Activated T-helper 1 cell treated with anti-CD3 and anti-CD28 coated beads, Interleukin-12 subunit alpha, Interleukin-12 subunit beta, Interleukin-2, Interleukin-4 antibody, amounts not matched to agents 30 ng/mL and 10 ng/mL and 1 ng/mL, durations not matched to agents 14 hours and 24 hours and 36 hours (primary cell): ENCODE measurements around the gene CCDC85C. TPM values are rescaled to one million over a fixed set of nuclear protein-coding genes. Genes with fewer than 3 reads are reported as not detected.

Source experiments
- DNase-seq: peaks from one replicate; pipeline ENCODE4 v3.0.0; 2021; ENCODE audit warnings: low spot score
- H3K27ac Mint-ChIP-seq: one replicate; pipeline ENCODE4 v1.8.0; 2021; ENCODE audit warnings: mild to moderate bottlenecking, mixed read lengths
- H3K27me3 Mint-ChIP-seq: one replicate; pipeline ENCODE4 v1.8.0; 2022; ENCODE audit warnings: mild to moderate bottlenecking, moderate library complexity, mixed read lengths; ENCODE audit not compliant: insufficient read depth
- H3K36me3 Mint-ChIP-seq: one replicate; pipeline ENCODE4 v1.8.0; 2021; ENCODE audit warnings: low read depth, mixed read lengths
- H3K4me1 Mint-ChIP-seq: one replicate; pipeline ENCODE4 v1.8.0; 2021; ENCODE audit warnings: low read depth, mixed read lengths
- H3K4me3 Mint-ChIP-seq: one replicate; pipeline ENCODE4 v1.8.0; 2021; ENCODE audit warnings: mild to moderate bottlenecking, moderate library complexity, mixed read lengths
- H3K9me3 Mint-ChIP-seq: one replicate; pipeline ENCODE4 v1.8.0; 2021; ENCODE audit warnings: mixed read lengths
- intact Hi-C: fragments of 100-400 bp; cut with micrococcal nuclease; formaldehyde crosslinking; loops from one replicate; pipeline ENCODE4 v1.15.1; 2024
- total RNA-seq: library from RNA; stranded (reverse); gene quantifications from 2 replicates; pipeline ENCODE4 v1.2.3, GENCODE V29; 2022

CCDC85C gene
- total RNA-seq, 1 donor from 2014 or later: 7.4 TPM

DNA sequence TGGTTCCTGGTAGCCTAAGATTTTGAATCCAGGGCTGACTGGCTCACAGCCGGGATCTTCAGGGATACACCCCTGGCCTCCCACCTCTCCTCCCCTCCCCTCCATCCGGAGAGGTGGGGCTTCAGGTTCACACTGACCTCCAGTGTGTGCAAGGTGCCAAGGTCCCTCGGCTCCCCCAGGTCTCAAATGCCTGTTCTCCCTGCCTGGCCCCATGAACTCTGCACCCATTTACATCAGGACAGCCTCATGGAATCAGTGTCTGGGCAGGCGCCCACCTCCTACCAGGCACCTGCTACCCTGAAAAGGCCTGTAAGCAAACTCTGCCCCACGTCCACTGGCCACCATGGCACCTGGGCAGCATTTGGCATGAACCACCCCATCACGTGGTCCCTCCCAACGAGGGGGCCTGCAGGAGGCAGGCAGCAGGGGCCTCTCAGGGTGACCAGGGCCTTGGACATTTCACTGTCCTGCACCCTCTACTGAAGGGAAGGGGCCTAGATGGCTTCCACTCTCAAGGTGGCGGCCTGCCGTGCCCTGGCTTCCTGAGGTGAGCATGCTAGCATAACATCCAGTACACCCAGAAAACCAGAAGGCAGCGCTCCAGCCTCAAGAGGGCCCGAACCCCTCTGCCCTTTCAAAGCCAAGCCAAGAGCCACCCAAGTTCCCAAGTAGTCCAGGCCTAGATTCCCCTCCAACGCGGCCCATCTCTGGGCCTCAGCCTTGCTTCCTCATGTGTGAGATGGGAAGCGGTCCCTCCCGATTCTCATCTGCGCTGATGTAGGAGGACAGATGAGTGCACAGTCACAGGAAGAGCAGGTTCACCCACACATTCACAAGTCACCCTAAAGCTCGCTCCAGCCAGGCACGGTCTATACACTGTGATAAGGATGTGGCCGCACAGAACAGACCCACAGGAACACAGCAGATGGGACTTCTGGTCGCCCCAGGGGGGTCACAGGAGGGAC, 37.3 kb downstream of the CCDC85C start:
- no peaks in the 10 kb centered on the region for H3K27me3 Mint-ChIP-seq
- no peaks in the 10 kb centered on the region for H3K36me3 Mint-ChIP-seq
- no peak for DNase-seq
- H3K27ac Mint-ChIP-seq: no peak overlapping the region
- H3K4me1 Mint-ChIP-seq: no peaks in the 10 kb centered on the region
- intact Hi-C loops: no loop called here
- no peak overlapping the region for H3K4me3 Mint-ChIP-seq
- no peaks in the 10 kb centered on the region for H3K9me3 Mint-ChIP-seq

DNA sequence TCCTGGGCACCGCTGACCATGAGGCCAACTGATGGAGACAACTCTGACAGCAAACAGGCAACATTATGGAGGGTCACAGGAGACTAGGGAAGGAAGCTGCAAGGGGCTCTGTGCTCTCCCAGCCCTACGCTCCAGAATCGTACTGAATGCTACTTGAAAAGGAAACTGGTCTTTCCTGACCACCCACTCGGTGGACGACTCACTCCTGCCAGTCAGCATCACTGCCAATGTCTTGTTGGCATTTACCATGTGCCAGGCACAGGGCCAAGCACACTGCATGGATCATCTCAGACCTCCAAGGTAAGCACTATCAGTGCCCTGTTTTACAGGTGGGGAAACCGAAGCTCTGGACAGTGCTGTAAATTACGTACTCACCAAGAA, 38.0 kb downstream of the CCDC85C start:
- no peak overlapping the region for H3K4me3 Mint-ChIP-seq
- no peaks in the 10 kb centered on the region for H3K4me1 Mint-ChIP-seq
- H3K27me3 Mint-ChIP-seq: no peaks in the 10 kb centered on the region
- H3K36me3 Mint-ChIP-seq: no peaks in the 10 kb centered on the region
- intact Hi-C loops: no loop called here
- H3K27ac Mint-ChIP-seq: no peak overlapping the region
- no peaks in the 10 kb centered on the region for H3K9me3 Mint-ChIP-seq
- DNase-seq: no peak

DNA sequence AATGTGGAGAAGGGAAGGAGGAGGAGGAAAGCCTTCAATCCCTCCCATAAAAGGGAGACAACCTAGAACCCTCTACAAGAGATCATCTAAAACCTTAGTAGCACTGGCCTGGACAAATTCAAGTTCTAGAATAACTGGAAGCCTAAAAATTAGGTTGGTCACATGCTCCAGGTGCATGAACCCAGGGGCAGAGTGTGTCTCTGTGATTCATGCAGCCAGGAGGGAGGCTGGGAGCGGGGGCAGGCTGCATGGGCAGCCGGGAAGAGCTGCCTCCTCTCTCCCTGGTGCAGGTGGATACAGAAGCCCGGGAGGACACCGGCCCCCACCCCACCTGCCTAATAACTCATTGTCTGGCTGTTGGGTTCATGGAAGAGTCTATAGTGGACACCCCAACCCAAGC, 38.6 kb downstream of the CCDC85C start:
- intact Hi-C loops: no loop called here
- H3K27me3 Mint-ChIP-seq: no peaks in the 10 kb centered on the region
- H3K36me3 Mint-ChIP-seq: no peaks in the 10 kb centered on the region
- H3K4me3 Mint-ChIP-seq: no peak overlapping the region
- H3K4me1 Mint-ChIP-seq: no peaks in the 10 kb centered on the region
- H3K9me3 Mint-ChIP-seq: no peaks in the 10 kb centered on the region
- no peak overlapping the region for H3K27ac Mint-ChIP-seq
- no peak for DNase-seq

DNA sequence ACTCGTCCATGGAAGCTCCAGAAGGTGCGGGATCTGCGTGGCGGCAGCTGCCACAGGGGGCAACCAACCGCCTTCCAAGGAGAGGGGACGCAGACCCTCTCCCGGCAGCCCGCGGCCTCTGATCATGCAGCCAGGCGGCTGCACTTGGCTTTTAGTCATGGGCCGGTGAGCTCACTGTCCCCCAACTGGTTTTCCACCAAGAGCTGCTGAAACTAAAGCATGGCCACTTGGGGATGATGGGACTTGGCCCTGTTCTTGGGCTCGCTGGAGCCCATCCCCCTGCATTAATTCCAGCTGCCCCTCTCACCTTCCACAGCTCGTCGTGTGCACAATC, 39.1 kb downstream of the CCDC85C start:
- H3K9me3 Mint-ChIP-seq: no peaks in the 10 kb centered on the region

DNA sequence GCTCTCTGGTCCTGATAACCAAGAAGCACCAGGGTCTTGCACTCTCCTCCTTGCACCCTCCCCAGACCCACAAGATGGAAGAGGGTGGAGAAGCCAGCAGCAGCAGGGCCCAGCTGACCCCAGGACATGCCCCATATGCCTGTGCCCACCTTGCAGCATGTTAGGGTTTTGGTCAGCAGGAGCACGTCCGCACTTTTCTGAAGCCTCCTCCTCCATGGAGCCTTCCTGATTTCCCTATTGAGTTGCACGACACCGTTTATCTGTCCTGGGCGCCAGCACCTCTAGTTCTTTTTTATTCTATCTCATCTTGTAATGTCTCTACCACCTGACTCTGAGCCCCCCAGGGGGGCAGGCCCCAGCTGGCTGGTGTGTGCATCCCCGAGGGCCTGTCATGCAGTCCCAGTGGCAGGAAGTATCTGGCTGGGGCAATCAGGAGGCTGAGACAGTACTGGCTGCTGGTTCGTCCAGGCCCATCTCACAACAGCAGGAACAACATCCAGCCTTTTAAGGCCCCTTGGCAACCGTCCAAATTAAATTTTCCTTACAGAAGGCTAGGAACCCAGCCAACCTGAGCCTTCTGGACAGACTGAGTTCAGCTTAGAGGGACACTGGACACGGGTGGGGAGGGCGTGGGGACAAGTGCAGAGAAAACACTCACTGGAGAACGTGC, 39.6 kb downstream of the CCDC85C start:
- no peak for DNase-seq
- Mint-ChIP-seq H3K4me1 (no peaks in the 10 kb centered on the region), H3K9me3 (no peaks in the 10 kb centered on the region), H3K27me3 (no peaks in the 10 kb centered on the region), H3K36me3 (no peaks in the 10 kb centered on the region), H3K27ac (no peak overlapping the region), H3K4me3 (no peak overlapping the region)
- intact Hi-C loops: no loop called here

More for the DNA sequence above, 39.1 kb downstream of the CCDC85C start:
- no peaks in the 10 kb centered on the region for H3K27me3 Mint-ChIP-seq
- no peak for DNase-seq
- H3K27ac Mint-ChIP-seq: no peak overlapping the region
- no peaks in the 10 kb centered on the region for H3K36me3 Mint-ChIP-seq
- intact Hi-C loops: no loop called here
- no peak overlapping the region for H3K4me3 Mint-ChIP-seq
- H3K4me1 Mint-ChIP-seq: no peaks in the 10 kb centered on the region

DNA sequence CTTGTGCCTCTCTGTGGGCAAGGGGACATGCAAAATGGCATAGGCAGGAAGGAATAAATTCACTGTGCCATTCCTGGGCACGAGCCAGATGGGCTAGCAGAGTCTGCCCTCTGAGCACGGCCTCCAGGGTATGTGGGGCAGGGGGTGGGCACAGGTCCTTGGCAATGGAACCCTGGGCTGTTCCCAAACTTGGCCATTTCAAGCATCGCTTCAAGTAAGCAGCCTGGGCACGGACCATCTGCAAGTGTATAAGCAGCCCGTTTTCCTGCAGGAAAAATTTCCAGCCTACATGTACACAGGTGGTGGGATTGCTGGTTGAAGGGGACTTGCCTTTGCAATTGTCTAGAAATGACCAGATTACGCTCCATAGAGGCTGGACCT, 40.3 kb downstream of the CCDC85C start:
- Mint-ChIP-seq H3K9me3 (no peaks in the 10 kb centered on the region), H3K4me3 (no peak overlapping the region), H3K27me3 (no peaks in the 10 kb centered on the region)

DNA sequence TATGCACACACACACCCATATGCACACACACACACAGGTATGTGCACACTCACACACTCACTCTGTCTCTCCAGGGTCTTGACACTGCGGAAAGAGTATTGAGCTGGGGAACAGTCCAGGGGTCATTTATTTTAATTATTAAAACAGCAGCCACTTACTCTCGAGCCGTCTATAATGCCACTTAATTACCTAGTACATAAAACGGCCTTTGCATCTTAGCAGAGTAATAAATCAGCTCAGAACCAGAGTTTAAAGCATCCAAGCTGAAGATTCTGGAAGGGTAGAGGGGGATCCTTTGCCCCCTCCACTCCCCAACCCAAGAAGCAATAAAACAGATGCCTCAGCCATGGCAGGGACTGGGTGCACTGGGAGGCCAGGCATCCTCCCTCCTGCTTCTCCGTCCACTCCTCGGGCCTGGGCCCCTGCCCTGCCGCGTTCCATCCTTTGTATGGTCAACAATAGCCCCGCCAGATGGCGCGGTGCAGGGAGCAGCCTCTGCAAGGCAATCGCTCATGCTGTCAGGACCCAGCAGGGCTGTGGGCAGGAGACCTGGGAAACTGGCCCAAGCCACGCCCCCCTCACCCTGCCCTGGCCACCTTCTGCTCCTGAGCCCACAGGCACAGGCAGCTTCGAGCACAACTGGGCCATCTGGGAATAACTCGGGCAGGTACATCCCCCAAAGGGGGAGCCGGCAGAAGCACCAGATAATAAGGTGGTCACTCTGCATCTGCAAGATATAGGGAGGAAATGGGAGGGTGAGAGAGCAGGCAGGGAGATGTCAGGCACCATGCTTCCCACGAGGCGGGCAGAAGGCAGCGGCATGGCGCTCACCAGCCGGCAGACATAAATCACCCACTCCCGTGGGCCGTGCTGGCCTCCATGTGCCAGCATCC, 40.9 kb downstream of the CCDC85C start:
- Mint-ChIP-seq H3K36me3 (no peaks in the 10 kb centered on the region), H3K9me3 (no peaks in the 10 kb centered on the region), H3K4me3 (no peak overlapping the region), H3K4me1 (no peaks in the 10 kb centered on the region), H3K27me3 (no peaks in the 10 kb centered on the region), H3K27ac (no peak overlapping the region)
- intact Hi-C loops: no loop called here
- no peak for DNase-seq

More for the DNA sequence above, 40.3 kb downstream of the CCDC85C start:
- Mint-ChIP-seq H3K27ac (no peak overlapping the region), H3K36me3 (no peaks in the 10 kb centered on the region), H3K4me1 (no peaks in the 10 kb centered on the region)
- DNase-seq: no peak
- intact Hi-C loops: no loop called here

DNA sequence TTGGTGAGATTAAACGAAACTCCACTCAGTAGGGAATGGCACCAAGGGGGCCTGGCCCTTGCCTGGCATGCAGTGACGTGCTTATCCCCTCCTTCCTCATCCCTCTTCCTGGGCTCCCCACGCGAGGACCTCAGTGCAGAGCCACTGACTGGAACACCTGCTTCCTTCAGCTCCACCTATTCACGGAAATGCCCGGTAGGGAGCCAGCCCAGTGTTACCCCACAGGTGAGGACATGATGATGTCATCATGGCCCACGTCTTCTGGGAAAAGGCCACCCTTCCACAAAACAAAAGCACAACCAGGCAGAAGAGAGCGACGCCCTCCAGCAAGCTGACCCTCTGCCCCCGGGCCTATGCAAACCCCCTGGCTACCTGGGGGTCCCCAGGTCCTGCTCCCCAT, 42.1 kb downstream of the CCDC85C start:
- Mint-ChIP-seq H3K9me3 (no peaks in the 10 kb centered on the region), H3K27ac (no peak overlapping the region), H3K4me3 (no peak overlapping the region), H3K4me1 (no peaks in the 10 kb centered on the region), H3K36me3 (no peaks in the 10 kb centered on the region), H3K27me3 (no peaks in the 10 kb centered on the region)
- intact Hi-C loops: no loop called here
- no peak for DNase-seq

DNA sequence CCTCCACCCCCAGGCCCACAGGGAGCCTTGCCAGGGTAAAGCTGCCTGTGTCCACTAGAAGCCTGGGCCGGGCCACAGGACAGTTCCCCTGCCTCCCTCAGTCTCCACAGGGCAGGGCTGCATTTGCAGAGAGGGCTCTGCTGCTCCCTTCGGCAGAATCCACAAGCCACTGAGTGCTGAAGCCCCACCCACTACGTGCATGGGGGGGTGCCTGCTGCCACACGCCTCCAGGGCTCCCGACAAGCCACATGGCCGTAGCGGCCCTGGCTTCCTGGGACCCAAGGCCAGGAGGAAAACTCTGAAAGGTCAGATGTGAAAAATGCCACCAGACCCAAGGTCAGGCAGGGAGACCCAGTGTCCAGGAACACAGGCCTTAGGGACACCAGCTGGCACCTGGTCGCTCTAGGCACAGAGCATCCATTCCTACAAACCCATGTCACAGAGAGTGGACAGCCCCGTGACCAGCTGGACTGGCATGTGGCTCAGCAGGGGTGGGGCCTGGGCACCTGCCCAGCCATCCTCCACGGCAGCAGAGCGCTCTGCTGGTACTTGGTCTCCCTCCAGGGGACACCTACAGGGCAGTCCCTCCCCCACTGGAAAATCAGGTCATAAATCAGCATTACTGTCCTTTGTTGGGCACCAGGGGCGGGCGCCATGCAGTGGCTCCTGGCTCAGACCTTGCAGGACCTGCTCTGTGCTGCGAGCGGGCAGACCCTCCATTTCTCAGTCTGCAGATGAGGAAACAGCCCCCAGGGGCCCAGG, 42.9 kb downstream of the CCDC85C start:
- H3K4me3 Mint-ChIP-seq: no peak overlapping the region
- intact Hi-C loops: no loop called here

DNA sequence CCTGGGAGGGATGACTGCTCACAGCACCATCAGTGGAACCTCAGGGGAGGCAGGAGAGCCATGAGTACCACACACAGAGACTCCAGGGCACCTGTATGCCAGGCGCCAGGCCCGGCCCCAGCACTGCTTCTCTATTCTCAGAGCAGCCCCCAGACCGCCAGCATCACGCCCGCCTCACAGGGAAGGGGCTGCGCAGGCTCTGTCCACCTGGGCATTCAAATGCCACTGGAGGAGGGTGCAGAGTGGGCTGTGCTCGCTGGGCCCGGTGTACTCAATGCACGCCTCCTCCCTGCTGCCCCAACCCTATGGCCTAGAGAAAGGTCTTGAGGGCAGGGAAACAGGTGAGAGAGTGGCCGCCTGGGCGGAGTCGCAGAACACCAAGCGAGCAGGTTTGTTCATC, 43.6 kb downstream of the CCDC85C start:
- DNase-seq: no peak
- H3K36me3 Mint-ChIP-seq: no peaks in the 10 kb centered on the region
- intact Hi-C loops: no loop called here
- no peaks in the 10 kb centered on the region for H3K9me3 Mint-ChIP-seq
- H3K4me3 Mint-ChIP-seq: no peak overlapping the region
- no peaks in the 10 kb centered on the region for H3K27me3 Mint-ChIP-seq
- H3K27ac Mint-ChIP-seq: no peak overlapping the region
- H3K4me1 Mint-ChIP-seq: no peaks in the 10 kb centered on the region

More for the DNA sequence above, 42.9 kb downstream of the CCDC85C start:
- H3K27me3 Mint-ChIP-seq: no peaks in the 10 kb centered on the region
- no peaks in the 10 kb centered on the region for H3K4me1 Mint-ChIP-seq
- no peaks in the 10 kb centered on the region for H3K9me3 Mint-ChIP-seq
- H3K27ac Mint-ChIP-seq: no peak overlapping the region
- DNase-seq: no peak
- no peaks in the 10 kb centered on the region for H3K36me3 Mint-ChIP-seq

DNA sequence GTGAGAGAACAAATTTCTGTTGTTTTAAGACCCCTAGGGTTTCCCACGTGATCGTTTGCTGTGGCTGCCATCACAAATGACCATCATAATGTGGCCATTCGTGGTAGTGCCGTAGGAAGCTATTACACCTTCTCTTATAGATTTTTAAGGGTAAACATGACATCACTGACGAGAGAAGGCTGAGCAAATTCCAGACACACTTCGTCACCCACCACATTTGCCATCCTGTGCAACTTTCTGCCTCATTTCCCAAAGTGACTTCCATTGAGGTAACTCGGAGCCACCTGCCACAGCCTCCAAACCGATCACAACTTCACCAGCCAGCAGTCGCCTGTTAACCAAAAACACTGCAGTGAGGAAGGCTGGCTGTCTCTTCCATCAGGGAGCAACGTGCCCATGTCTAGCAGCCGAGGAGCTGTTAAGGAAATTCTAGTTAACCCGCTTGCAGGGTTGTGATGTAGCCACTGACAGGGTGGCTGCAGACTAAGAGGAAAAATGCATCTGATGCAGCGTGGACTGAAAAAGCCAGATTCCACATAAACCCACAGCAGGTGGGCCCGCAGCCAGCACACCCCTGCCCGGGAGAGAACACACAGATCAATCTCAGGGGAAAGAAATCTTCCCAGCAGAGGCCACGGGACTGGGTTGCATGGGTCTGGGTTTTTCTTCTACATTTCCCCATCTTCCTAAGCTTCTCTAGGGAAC, 44.6 kb downstream of the CCDC85C start:
- Mint-ChIP-seq H3K4me3 (no peak overlapping the region), H3K36me3 (no peaks in the 10 kb centered on the region)
- intact Hi-C loops: no loop called here

More for the DNA sequence above, 44.6 kb downstream of the CCDC85C start:
- H3K27ac Mint-ChIP-seq: no peak overlapping the region
- no peaks in the 10 kb centered on the region for H3K27me3 Mint-ChIP-seq
- no peaks in the 10 kb centered on the region for H3K4me1 Mint-ChIP-seq
- no peaks in the 10 kb centered on the region for H3K9me3 Mint-ChIP-seq
- DNase-seq: no peak
